GM12892 (cell line): ENCODE results near the gene ARHGEF12.

Experiments used
- POLR2AphosphoS5 ChIP-seq: IDR thresholded peaks from 2 replicates; pipeline ENCODE4 v1.6.1; 2011; ENCODE audit warnings: low read depth, low read length, control low read depth
- TAF1 ChIP-seq: IDR thresholded peaks from 2 replicates; pipeline ENCODE4 v1.6.1; 2011; ENCODE audit warnings: low read depth, mild to moderate bottlenecking, control low read depth, low read length, borderline replicate concordance

DNA sequence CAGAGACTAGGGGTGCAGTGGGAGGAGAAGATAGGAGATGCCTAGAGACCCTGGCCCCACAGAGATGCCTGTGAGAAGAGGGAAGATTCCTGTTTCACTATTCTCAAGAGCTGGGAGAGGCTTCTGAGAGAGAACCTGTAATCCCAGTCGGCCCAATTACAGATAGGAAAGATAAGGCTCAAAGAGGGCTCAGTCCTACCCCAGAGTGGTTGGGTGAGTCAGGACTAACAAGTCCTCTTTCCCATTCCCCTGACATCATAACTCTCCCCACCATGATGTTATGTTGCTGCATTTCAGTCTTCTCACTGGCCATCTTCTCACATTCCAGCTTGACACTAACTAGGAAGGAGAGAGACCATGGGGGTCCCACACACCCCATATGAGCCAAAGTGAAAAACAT lies 17.9 kb downstream of the ARHGEF12 start:
- TF ChIP-seq POLR2AphosphoS5 (no peak), TAF1 (no peak)
